Body of pancreas (tissue), 4 donors: Measurements from ENCODE around the gene APIP. TPM values are rescaled to one million over a fixed set of nuclear protein-coding genes. Genes with fewer than 3 reads are reported as not detected.

ENCODE experiments used
- ATAC-seq: fragments of 150-250 bp; one replicate; pipeline ENCODE4 v1.9.1; 2016
- DNase-seq, 4 donors: peaks; one replicate each; pipeline ENCODE4 v3.0.0-alpha.2; 2019
- H3K27ac ChIP-seq, 4 donors: fragments of 200-600 bp; sonication (generic); 1 replicate in 3 of 4; 2 replicates in 1 of 4; pipeline versions ENCODE4 v1.5.1 to v1.6.1; 2016 to 2019; ENCODE audit warnings: mild to moderate bottlenecking in 1 of 4, mixed read lengths in 1 of 4, moderate library complexity in 1 of 4
- H3K27me3 ChIP-seq, 2 donors: fragments of 200-600 bp; sonication (generic); one replicate each; pipeline ENCODE4 v1.6.0; 2016; ENCODE audit warnings: mild to moderate bottlenecking in 1 of 2
- H3K36me3 ChIP-seq, 2 donors: fragments of 200-600 bp; sonication (generic); replicated peaks in 1 of 2; 2 replicates each; pipeline ENCODE4 v1.5.1; 2016; ENCODE audit warnings: low read depth in 2 of 2; ENCODE audit not compliant: insufficient read depth in 1 of 2
- H3K4me1 ChIP-seq: fragments of 200-600 bp; sonication (generic); one replicate; pipeline ENCODE4 v1.6.0; 2016
- H3K4me3 ChIP-seq, 2 donors: fragments of 200-600 bp; sonication (generic); 1 replicate in 1 of 2; 2 replicates in 1 of 2; pipeline ENCODE4 v1.5.1; 2016 to 2019
- H3K9me3 ChIP-seq, 3 donors: fragments of 200-600 bp; sonication (generic); 1 replicate in 2 of 3; 2 replicates in 1 of 3; pipeline ENCODE4 v1.5.1; 2016
- POLR2A ChIP-seq, 3 donors: fragments of 450-650 bp; IDR thresholded peaks; one replicate each; pipeline ENCODE4 v1.6.1; 2016; ENCODE audit warnings: antibody characterized with exemption in 3 of 3, mild to moderate bottlenecking in 2 of 3
- WGBS, 2 donors: methylation state at CpG; one replicate each; pipeline ENCODE4 v1.1.5; 2017; 5-methylcytosine and 5-hydroxymethylcytosine counted together
- intact Hi-C: fragments of 100-400 bp; cut with DNase I; formaldehyde crosslinking; loops from one replicate; pipeline ENCODE4 v1.15.1; 2023
- total RNA-seq, 2 donors: library from RNA; depleted of rRNA; stranded (reverse); fragments of >200 nt; gene quantifications; one replicate each; pipeline ENCODE4 v1.1.0, GENCODE V29; 2016
- TF ChIP-seq, protein P1 (sequence below), 7 experiments: fragments of 450-650 bp in 4 of 7; fragments of 200-600 bp in 3 of 7; sonication (generic) in 3 of 7; IDR thresholded peaks; one replicate each; pipeline ENCODE4 v1.5.1; 2016 to 2019; ENCODE audit warnings: antibody characterized with exemption in 7 of 7

Gene APIP
- total RNA-seq, 2 donors from 2014 or later = 8.9 to 36.8 TPM

DNA sequence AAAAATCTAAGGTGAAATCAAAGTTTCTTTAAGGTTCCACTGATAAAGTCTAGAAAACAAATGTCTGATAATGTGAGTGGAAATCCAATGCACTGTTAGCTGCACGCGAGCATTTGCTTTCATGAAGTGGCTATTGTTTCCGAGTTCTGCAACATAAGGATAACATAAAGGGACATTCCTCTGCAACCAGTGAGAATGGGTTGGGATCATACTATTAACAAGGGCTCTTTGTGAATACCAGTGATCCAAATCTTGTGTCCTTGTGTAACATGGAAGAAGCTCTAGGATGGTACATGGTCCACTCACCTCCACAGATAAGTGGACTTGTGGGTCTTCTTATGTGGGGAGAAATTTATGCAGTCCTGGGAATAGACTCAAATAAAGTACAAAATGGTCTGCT lies 24.6 kb downstream of the APIP start:
- peaks cover 7% of the 10 kb centered on the region for H3K4me1 ChIP-seq
- H3K4me3 ChIP-seq = no peak overlapping the region
- 67 to 80% methylated on average over 3 of the region's 3 CpGs for WGBS, 2 donors
- no peak overlapping the region for H3K27ac ChIP-seq
- H3K27me3 ChIP-seq = no peaks in the 10 kb centered on the region
- intact Hi-C loops = no loop called here
- ATAC-seq (no peak), DNase-seq (no peak)
- H3K9me3 ChIP-seq = no peaks in the 10 kb centered on the region
- TF ChIP-seq POLR2A (IDR thresholded peaks at IDR 0.05) = no peak
- TF ChIP-seq, protein P1, sequence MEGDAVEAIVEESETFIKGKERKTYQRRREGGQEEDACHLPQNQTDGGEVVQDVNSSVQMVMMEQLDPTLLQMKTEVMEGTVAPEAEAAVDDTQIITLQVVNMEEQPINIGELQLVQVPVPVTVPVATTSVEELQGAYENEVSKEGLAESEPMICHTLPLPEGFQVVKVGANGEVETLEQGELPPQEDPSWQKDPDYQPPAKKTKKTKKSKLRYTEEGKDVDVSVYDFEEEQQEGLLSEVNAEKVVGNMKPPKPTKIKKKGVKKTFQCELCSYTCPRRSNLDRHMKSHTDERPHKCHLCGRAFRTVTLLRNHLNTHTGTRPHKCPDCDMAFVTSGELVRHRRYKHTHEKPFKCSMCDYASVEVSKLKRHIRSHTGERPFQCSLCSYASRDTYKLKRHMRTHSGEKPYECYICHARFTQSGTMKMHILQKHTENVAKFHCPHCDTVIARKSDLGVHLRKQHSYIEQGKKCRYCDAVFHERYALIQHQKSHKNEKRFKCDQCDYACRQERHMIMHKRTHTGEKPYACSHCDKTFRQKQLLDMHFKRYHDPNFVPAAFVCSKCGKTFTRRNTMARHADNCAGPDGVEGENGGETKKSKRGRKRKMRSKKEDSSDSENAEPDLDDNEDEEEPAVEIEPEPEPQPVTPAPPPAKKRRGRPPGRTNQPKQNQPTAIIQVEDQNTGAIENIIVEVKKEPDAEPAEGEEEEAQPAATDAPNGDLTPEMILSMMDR (IDR thresholded peaks at IDR 0.05) = no peak
- no peaks in the 10 kb centered on the region for H3K36me3 ChIP-seq

DNA sequence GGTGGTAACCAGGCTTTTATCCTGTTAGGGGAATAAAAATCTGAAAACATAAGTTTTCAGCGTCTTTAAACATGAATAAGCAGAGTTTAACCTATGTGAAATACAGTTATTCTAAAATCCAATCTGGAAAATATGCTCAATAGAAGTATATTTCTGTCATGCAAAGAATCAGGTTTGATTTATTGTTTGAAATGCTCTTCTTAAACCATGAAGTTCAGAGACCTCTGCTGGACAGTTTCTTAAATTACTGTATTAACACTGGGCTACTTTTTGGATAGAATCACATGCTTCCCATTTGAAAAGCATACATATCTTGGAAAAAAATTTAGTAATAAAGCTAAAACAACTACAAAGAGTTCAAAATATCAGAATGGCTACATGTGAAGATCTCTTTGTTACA lies 25.4 kb downstream of the APIP start:
- Histone ChIP-seq H3K4me1 (peaks cover 7% of the 10 kb centered on the region), H3K9me3 (no peaks in the 10 kb centered on the region), H3K27me3 (no peaks in the 10 kb centered on the region), H3K27ac (no peak overlapping the region), H3K36me3 (no peaks in the 10 kb centered on the region), H3K4me3 (no peak overlapping the region)
- no peak for ATAC-seq
- no peak for TF ChIP-seq POLR2A (IDR thresholded peaks at IDR 0.05)
- TF ChIP-seq, protein P1 (IDR thresholded peaks at IDR 0.05) = peak in 6 of 7 experiments; percentile 36 to 73 (median 60)
- intact Hi-C loops = no loop called here
- DNase-seq = no peak
- 20 to 25% methylated on average over 1 of the region's 1 CpG for WGBS, 2 donors

DNA sequence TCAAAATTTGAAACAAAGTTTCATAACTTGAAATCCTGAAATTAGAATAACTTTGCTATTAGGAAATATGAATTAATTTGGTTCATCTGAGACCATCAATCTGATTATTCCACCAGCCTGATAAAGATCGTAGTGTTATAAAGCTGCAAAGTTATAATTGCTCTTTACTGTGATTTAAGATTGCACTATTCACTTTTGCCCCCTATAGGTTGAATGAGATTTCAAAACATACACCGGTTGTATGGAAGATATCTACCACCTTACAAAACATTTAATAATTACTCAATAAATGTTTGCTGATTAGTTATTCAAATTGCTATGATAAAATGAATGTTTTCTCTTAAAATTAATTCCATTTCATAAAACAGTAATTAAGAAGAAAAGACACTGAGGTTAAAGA lies 26.1 kb downstream of the APIP start:
- H3K27ac ChIP-seq = no peak overlapping the region
- H3K9me3 ChIP-seq = no peaks in the 10 kb centered on the region
- 4 to 36% methylated on average over 2 of the region's 2 CpGs for WGBS, 2 donors
- ATAC-seq (no peak), DNase-seq (no peak)
- peaks cover 7% of the 10 kb centered on the region for H3K4me1 ChIP-seq
- no peak overlapping the region for H3K4me3 ChIP-seq
- intact Hi-C loops = no loop called here
- H3K36me3 ChIP-seq = no peaks in the 10 kb centered on the region
- TF ChIP-seq, protein P1 (IDR thresholded peaks at IDR 0.05) = peak in 4 of 7 experiments; percentile 13 to 31 (median 22)
- no peak for TF ChIP-seq POLR2A (IDR thresholded peaks at IDR 0.05)
- H3K27me3 ChIP-seq = no peaks in the 10 kb centered on the region

DNA sequence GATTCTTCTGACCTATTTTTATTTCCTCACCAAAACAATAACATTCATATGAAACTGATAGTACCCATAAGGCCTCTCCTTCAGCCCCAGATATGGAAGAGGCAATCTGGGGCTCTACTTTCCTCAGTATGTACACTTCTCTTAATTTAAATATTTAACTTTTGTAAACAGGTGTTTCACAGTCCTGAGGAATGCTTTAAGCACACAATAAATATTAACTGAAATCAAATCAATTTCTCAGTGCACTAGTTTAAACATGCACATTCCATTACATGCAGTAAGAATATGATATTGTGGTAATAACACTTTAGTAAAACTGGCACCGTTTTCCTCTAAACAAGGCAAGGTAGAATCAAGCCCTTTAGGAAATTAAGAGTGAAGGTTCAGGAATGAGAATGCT lies 28.9 kb downstream of the APIP start:
- H3K4me3 ChIP-seq = no peak overlapping the region
- ATAC-seq (no peak), DNase-seq (no peak)
- H3K27ac ChIP-seq = peak overlapping the region in 2 of 4 donors; percentile 8 to 21
- WGBS, 2 donors = 14 to 21% methylated on average over 1 of the region's 1 CpG
- TF ChIP-seq POLR2A (IDR thresholded peaks at IDR 0.05) = no peak
- TF ChIP-seq, protein P1 (IDR thresholded peaks at IDR 0.05) = no peak
- intact Hi-C loops = no loop called here
- no peaks in the 10 kb centered on the region for H3K36me3 ChIP-seq
- peaks cover 7% of the 10 kb centered on the region for H3K4me1 ChIP-seq
- no peaks in the 10 kb centered on the region for H3K9me3 ChIP-seq
- H3K27me3 ChIP-seq = no peaks in the 10 kb centered on the region

DNA sequence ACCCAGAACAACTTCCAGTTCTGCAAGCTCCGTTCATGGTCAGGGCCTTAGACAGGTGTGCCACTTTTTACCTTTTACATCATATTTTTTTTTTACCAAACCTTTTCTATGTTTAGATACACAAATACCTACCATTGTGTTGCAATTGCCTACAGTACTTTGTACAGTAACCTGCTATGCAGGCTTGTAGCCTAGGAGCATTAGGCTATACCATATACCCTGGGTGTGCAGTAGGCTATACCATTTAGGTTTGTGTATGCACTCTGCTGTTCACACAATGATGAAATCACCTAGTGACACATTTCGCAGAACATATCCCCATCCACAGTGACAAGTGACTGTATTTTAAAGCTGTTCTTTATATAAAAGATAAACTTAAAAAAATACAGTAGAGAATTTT lies 29.6 kb downstream of the APIP start:
- H3K4me3 ChIP-seq = no peak overlapping the region
- H3K4me1 ChIP-seq = peaks cover 7% of the 10 kb centered on the region
- DNase-seq (no peak), ATAC-seq (no peak)
- intact Hi-C loops = no loop called here
- 89 to 93% methylated on average over 2 of the region's 2 CpGs for WGBS, 2 donors
- H3K36me3 ChIP-seq = no peaks in the 10 kb centered on the region
- H3K9me3 ChIP-seq = no peaks in the 10 kb centered on the region
- TF ChIP-seq, protein P1 (IDR thresholded peaks at IDR 0.05) = no peak
- TF ChIP-seq POLR2A (IDR thresholded peaks at IDR 0.05) = no peak
- H3K27me3 ChIP-seq = no peaks in the 10 kb centered on the region
- no peak overlapping the region for H3K27ac ChIP-seq
